ENCODE results near the gene HTT-AS.

GRCh38 chr4:3060946-3061345 is 13.4 kb downstream of the HTT-AS start:
- TF ChIP-seq EP300 (IDR thresholded peaks at IDR 0.05): no peak
- TF ChIP-seq CTCF (IDR thresholded peaks at IDR 0.05): no peak
